NCI-H2227 treated with DMSO at 0.1 percent for 48 hours (cell line): ENCODE data around the gene GNA12.
"Not testable (repeated sequence)": the region's sequence is repeated elsewhere in the genome, so short reads cannot be mapped to it uniquely, and the experiment has no call there.

Source experiments
- DNase-seq: peaks from one replicate; lab custom pipeline; 2025; lab: John Stamatoyannopoulos, UW

GNA12 gene

GRCh38 chr7:2727206-2727605 is 116.9 kb downstream of the GNA12 start:
- not testable (repeated sequence) for DNase-seq

GRCh38 chr7:2726316-2727018 is 117.6 kb downstream of the GNA12 start:
- no peak for DNase-seq

GRCh38 chr7:2725178-2726105 is 118.7 kb downstream of the GNA12 start:
- DNase-seq, result no peak

- DNase-seq, result no peak
Measured at GRCh38 chr7:2724453-2725177, 119.5 kb downstream of the GNA12 start.

GRCh38 chr7:2724036-2724435 is 120.1 kb downstream of the GNA12 start:
- not testable (repeated sequence) for DNase-seq

GRCh38 chr7:2723138-2723850 is 120.8 kb downstream of the GNA12 start:
- DNase-seq, result no peak

- no peak for DNase-seq
Measured at GRCh38 chr7:2722591-2722990, 121.5 kb downstream of the GNA12 start.

GRCh38 chr7:2721842-2722241 is 122.3 kb downstream of the GNA12 start:
- no peak for DNase-seq

GRCh38 chr7:2720024-2720423 is 124.1 kb downstream of the GNA12 start:
- no peak for DNase-seq

GRCh38 chr7:2719007-2719406 is 125.1 kb downstream of the GNA12 start:
- DNase-seq, result no peak

- no peak for DNase-seq
Measured at GRCh38 chr7:2718296-2718965, 125.7 kb downstream of the GNA12 start.

- no peak for DNase-seq
Measured at GRCh38 chr7:2717293-2718261, 126.5 kb downstream of the GNA12 start.

GRCh38 chr7:2716906-2717292 is 127.2 kb downstream of the GNA12 start:
- no peak for DNase-seq

- DNase-seq, result no peak
Measured at GRCh38 chr7:2716488-2716887, 127.6 kb downstream of the GNA12 start.

GRCh38 chr7:2715341-2716231 is 128.5 kb downstream of the GNA12 start:
- no peak for DNase-seq

- no peak for DNase-seq
Measured at GRCh38 chr7:2714636-2715035, 129.5 kb downstream of the GNA12 start.

- no peak for DNase-seq
Measured at GRCh38 chr7:2713978-2714377, 130.1 kb downstream of the GNA12 start.

- DNase-seq, result no peak
Measured at GRCh38 chr7:2713370-2713769, 130.7 kb downstream of the GNA12 start.
